GM12878 (cell line): Measurements from ENCODE around the gene FLT3LG. TPM values are rescaled to one million over a fixed set of nuclear protein-coding genes. Genes with fewer than 3 reads are reported as not detected.

Source experiments
- ATAC-seq: fragments of 200-7000 bp; cut with Tn5 transposase; 3 replicates; pipeline ENCODE4 v1.9.1; 2020; ENCODE audit warnings: mild to moderate bottlenecking, moderate library complexity
- BruUV-seq: library from RNA; stranded (reverse); fragments of 400-500 nt; replicated peaks from 2 replicates; lab custom pipeline; 2021; lab: Mats Ljungman, UMichigan
- CTCF ChIA-PET: fragments of 300-600 bp; sonication (Branson Sonifier 250); formaldehyde crosslinking; extraction: SDS; loops from one replicate; lab custom pipeline; 2021; ENCODE audit warnings: inconsistent platforms; lab: Yijun Ruan, JAX
- POLR2A ChIA-PET: fragments of 350-600 bp; formaldehyde crosslinking; extraction: SDS; loops from one replicate; lab custom pipeline; 2021; ENCODE audit warnings: inconsistent platforms; lab: Charles Lee
- RAD21 ChIA-PET: fragments of 300-600 bp; sonication (Branson Sonifier 250); formaldehyde crosslinking; loops from one replicate; lab custom pipeline; 2023; ENCODE audit warnings: antibody characterized with exemption; ENCODE audit not compliant: unreplicated experiment; lab: Charles Lee
- SMC1A ChIA-PET: fragments of 300-600 bp; sonication (Branson Sonifier 250); formaldehyde crosslinking; loops from one replicate; lab custom pipeline; 2023; ENCODE audit not compliant: unreplicated experiment, uncharacterized antibody; lab: Charles Lee
- DNase-seq: peaks from one replicate; pipeline ENCODE4 v3.0.0-alpha.2; 2011; ENCODE audit warnings: low read depth, low spot score
- FAIRE-seq: peaks from 3 replicates; lab custom pipeline; 2011; peaks lifted over from hg19 to GRCh38; lab: Jason Lieb, UNC
- H2AFZ ChIP-seq: 2 replicates; pipeline ENCODE4 v1.6.0; 2011; ENCODE audit warnings: low read depth, low read length, control low read depth; ENCODE audit not compliant: control insufficient read depth
- H3K27ac ChIP-seq: 2 replicates; pipeline ENCODE4 v1.5.1; 2011; ENCODE audit warnings: control low read depth; ENCODE audit not compliant: control insufficient read depth, insufficient read depth
- H3K27me3 ChIP-seq, 2 experiments: replicated peaks in 1 of 2; 2 replicates each; pipeline versions ENCODE4 v1.6.0 to v1.6.1; 2011; ENCODE audit warnings: low read length in 1 of 2; ENCODE audit not compliant: control insufficient read depth in 2 of 2, insufficient read depth in 2 of 2
- H3K36me3 ChIP-seq, 2 experiments: 2 replicates each; pipeline ENCODE4 v1.5.1; 2011; ENCODE audit warnings: low read length in 1 of 2; ENCODE audit not compliant: control insufficient read depth in 2 of 2, insufficient read depth in 2 of 2
- H3K4me1 ChIP-seq: 2 replicates; pipeline ENCODE4 v1.6.1; 2011; ENCODE audit warnings: mild to moderate bottlenecking, low read length, moderate library complexity, mixed read lengths; ENCODE audit not compliant: control insufficient read depth, insufficient read depth
- H3K4me2 ChIP-seq: 2 replicates; pipeline ENCODE4 v1.6.0; 2011; ENCODE audit warnings: control low read depth; ENCODE audit not compliant: control insufficient read depth, insufficient read depth
- H3K4me3 ChIP-seq: fragments of 200-600 bp; sonication (generic); 2 replicates; pipeline ENCODE4 v1.5.1; 2016
- H3K79me2 ChIP-seq: 2 replicates; pipeline ENCODE4 v1.6.0; 2011; ENCODE audit warnings: low read length; ENCODE audit not compliant: control insufficient read depth, insufficient read depth
- H3K9ac ChIP-seq: 2 replicates; pipeline ENCODE4 v1.8.0; 2011; ENCODE audit warnings: low read length, control low read depth, mixed read lengths; ENCODE audit not compliant: control insufficient read depth, insufficient read depth
- H3K9me3 ChIP-seq: replicated peaks from 3 replicates; pipeline ENCODE4 v1.5.1; 2011; ENCODE audit warnings: mild to moderate bottlenecking, low read length; ENCODE audit not compliant: control insufficient read depth, insufficient read depth
- H4K20me1 ChIP-seq: 2 replicates; pipeline ENCODE4 v1.6.0; 2011; ENCODE audit not compliant: control insufficient read depth, insufficient read depth
- CEBPZ ChIP-seq: fragments of 150-350 bp; IDR thresholded peaks from 2 replicates; pipeline ENCODE4 v1.6.1; 2016; ENCODE audit warnings: low read depth, low read length
- CHD4 ChIP-seq: fragments of 200-600 bp; sonication (generic); IDR thresholded peaks from 2 replicates; pipeline ENCODE4 v1.6.1; 2016; ENCODE audit warnings: mild to moderate bottlenecking
- HCFC1 ChIP-seq: fragments of 150-350 bp; IDR thresholded peaks from 2 replicates; pipeline ENCODE4 v1.6.1; 2014; ENCODE audit warnings: low read length
- PKNOX1 ChIP-seq: fragments of 450-650 bp; IDR thresholded peaks from 2 replicates; pipeline ENCODE4 v1.6.1; 2016; ENCODE audit warnings: mild to moderate bottlenecking
- PRDM15 ChIP-seq: fragments of 450-650 bp; formaldehyde crosslinking; IDR thresholded peaks from 2 replicates; pipeline ENCODE4 v1.4.0; 2020; ENCODE audit warnings: mild to moderate bottlenecking, moderate library complexity
- SRF ChIP-seq, 2 experiments: IDR thresholded peaks; 2 replicates each; pipeline ENCODE4 v1.6.1; 2011; ENCODE audit warnings: low read depth in 2 of 2, low read length in 2 of 2, mild to moderate bottlenecking in 1 of 2, moderate library complexity in 1 of 2
- SUPT20H ChIP-seq: IDR thresholded peaks from 2 replicates; pipeline ENCODE4 v1.6.1; 2011; ENCODE audit warnings: low read depth, mild to moderate bottlenecking, low read length, moderate library complexity, borderline replicate concordance; ENCODE audit not compliant: control insufficient read depth
- TARDBP ChIP-seq: IDR thresholded peaks from 2 replicates; pipeline ENCODE4 v1.6.1; 2016; ENCODE audit warnings: borderline replicate concordance
- ZBTB40 ChIP-seq: fragments of 450-650 bp; IDR thresholded peaks from 2 replicates; pipeline ENCODE4 v1.6.1; 2016; ENCODE audit warnings: mild to moderate bottlenecking, moderate library complexity, borderline replicate concordance
- ZNF384 ChIP-seq: IDR thresholded peaks from 2 replicates; pipeline ENCODE4 v1.6.1; 2012; ENCODE audit warnings: low read depth, mild to moderate bottlenecking, low read length, improper control_type of control experiment, borderline replicate concordance
- WGBS: methylation state at CpG from one replicate; pipeline ENCODE4 v1.1.6; 2016; ENCODE audit warnings: low lambda C conversion rate; ENCODE audit not compliant: insufficient replicate concordance, insufficient coverage; ENCODE audit errors: missing lambda C conversion rate; 5-methylcytosine and 5-hydroxymethylcytosine counted together
- in situ Hi-C: fragments of 300-500 bp; cut with MboI; formaldehyde crosslinking; loops from 9 replicates; pipeline ENCODE4 v1.14.3; 2018; ENCODE audit warnings: mixed read lengths
- intact Hi-C: fragments of 100-400 bp; cut with micrococcal nuclease; formaldehyde crosslinking; loops from one replicate; pipeline ENCODE4 v1.14.2; 2022; ENCODE audit not compliant: unreplicated experiment
- polyA plus RNA-seq, 11 experiments: library from polyadenylated mRNA; depleted of rRNA in 4 of 11; unstranded in 6 of 11; stranded (reverse) in 5 of 11; fragments of >200 nt; fragmentation: Nextera tagmentation in 4 of 11; fragmentation: Illumina TruSeq in 1 of 11; extraction: Ambion mirVana in 4 of 11; extraction: Trizol in 1 of 11; gene quantifications; 1 replicate in 1 of 11; 2 replicates in 10 of 11; pipeline versions ENCODE4 v1.2.1 to v1.2.3, GENCODE V29; 2011 to 2016; ENCODE audit warnings: inconsistent platforms in 2 of 11, missing spikeins in 2 of 11, low read depth in 1 of 11
- total RNA-seq, 4 experiments: library from RNA; depleted of rRNA in 3 of 4; stranded (reverse); fragments of >200 nt in 3 of 4; fragmentation: Illumina TruSeq in 1 of 4; extraction: Trizol in 1 of 4; gene quantifications; 2 replicates each; pipeline versions ENCODE4 v1.2.1 to v1.2.3, GENCODE V29; 2013 to 2021

FLT3LG gene
- total and polyA plus RNA-seq, 10 of the 15 experiments (the other 5 are each of a cell fraction or from before 2014, with no cell fraction given): 0.68 to 13.1 (median 4.3) TPM

- no peak for DNase-seq
- Histone ChIP-seq H3K4me3 (no peak overlapping the region), H3K36me3 (peaks cover 2 to 5% of the 10 kb centered on the region in 2 experiments), H3K27ac (no peak overlapping the region), H3K4me2 (no peak overlapping the region), H3K4me1 (peaks cover 17% of the 10 kb centered on the region), H3K9me3 (no peaks in the 10 kb centered on the region), H3K9ac (no peak overlapping the region), H3K79me2 (peaks cover 2% of the 10 kb centered on the region; the same call in 1 of the 2 replicates), H3K27me3 (no peaks in the 10 kb centered on the region), H2AFZ (no peak overlapping the region), H4K20me1 (no peaks in the 10 kb centered on the region)
- in situ Hi-C loops (no loop called here), intact Hi-C loops (no loop called here)
- ChIA-PET RAD21 (no interaction called here), CTCF (no interaction called here), POLR2A (no interaction called here), SMC1A (no interaction called here)
- no peak for FAIRE-seq
- ATAC-seq: no peak
- WGBS: 95% methylated on average over 11 of the region's 12 CpGs
- no TSS peak for BruUV-seq
- TF ChIP-seq PKNOX1 (no peak), PRDM15 (CRISPR knock-in tag) (no peak), TARDBP (no peak), CHD4 (no peak), CEBPZ (no peak), ZNF384 (no peak), ZBTB40 (no peak), SRF (IDR thresholded peaks at IDR 0.05; ENCODE audit: low read depth in 2 of 2, low read length in 2 of 2) (no peak), HCFC1 (no peak), SUPT20H (no peak)
Measured at GRCh38 chr19:49462492-49462891, 11.5 kb upstream of the FLT3LG start.
